Esophagus squamous epithelium (tissue), 5 donors: ENCODE measurements around the gene PTPRT. TPM values are rescaled to one million over a fixed set of nuclear protein-coding genes. Genes with fewer than 3 reads are reported as not detected.

Experiments used
- DNase-seq: peaks from one replicate; lab custom pipeline; 2025; lab: John Stamatoyannopoulos, UW
- H3K27ac ChIP-seq, 4 donors: fragments of 200-600 bp; sonication (generic); one replicate each; pipeline ENCODE4 v1.5.1; 2016 to 2019; ENCODE audit warnings: mild to moderate bottlenecking in 1 of 4
- H3K27me3 ChIP-seq, 4 donors: fragments of 200-600 bp; sonication (generic); 1 replicate in 3 of 4; 2 replicates in 1 of 4; pipeline versions ENCODE4 v1.5.1 to v1.6.0; 2017 to 2021; ENCODE audit warnings: antibody characterized with exemption in 1 of 4
- H3K36me3 ChIP-seq, 3 donors: fragments of 200-600 bp; sonication (generic); one replicate each; pipeline ENCODE4 v1.5.1; 2016 to 2019
- H3K4me1 ChIP-seq, 3 donors: fragments of 200-600 bp; sonication (generic); one replicate each; pipeline ENCODE4 v1.5.1; 2017 to 2019
- H3K4me3 ChIP-seq, 4 donors: fragments of 200-600 bp; sonication (generic); 1 replicate in 3 of 4; 2 replicates in 1 of 4; pipeline ENCODE4 v1.5.1; 2016 to 2019; ENCODE audit warnings: mild to moderate bottlenecking in 2 of 4, moderate library complexity in 1 of 4
- H3K9me3 ChIP-seq, 3 donors: fragments of 200-600 bp; sonication (generic); one replicate each; pipeline ENCODE4 v1.5.1; 2016 to 2019
- CTCF ChIP-seq, 6 experiments: fragments of 450-650 bp in 4 of 6; fragments of 200-600 bp in 2 of 6; sonication (generic) in 2 of 6; IDR thresholded peaks; one replicate each; pipeline ENCODE4 v1.5.1; 2016 to 2019; ENCODE audit warnings: antibody characterized with exemption in 6 of 6, mild to moderate bottlenecking in 4 of 6, moderate library complexity in 4 of 6
- POLR2A ChIP-seq, 4 donors: fragments of 450-650 bp; IDR thresholded peaks; one replicate each; pipeline ENCODE4 v1.6.1; 2017; ENCODE audit warnings: antibody characterized with exemption in 4 of 4, mild to moderate bottlenecking in 4 of 4, moderate library complexity in 3 of 4
- WGBS, 2 donors: methylation state at CpG; one replicate each; pipeline ENCODE4 v1.1.5; 2018; 5-methylcytosine and 5-hydroxymethylcytosine counted together
- intact Hi-C: fragments of 100-400 bp; cut with DNase I; formaldehyde crosslinking; loops from one replicate; pipeline ENCODE4 v1.15.0; 2022
- total RNA-seq, 4 donors: library from RNA; depleted of rRNA; stranded (reverse); fragments of >200 nt; gene quantifications; one replicate each; pipeline ENCODE4 v1.1.0, GENCODE V29; 2016
- donor health status: DM: yes; HTN: yes; CAD: no.

Gene PTPRT
- total RNA-seq, 4 donors from 2014 or later, result under 0.01 to 0.06 TPM; not detected in 2

DNA sequence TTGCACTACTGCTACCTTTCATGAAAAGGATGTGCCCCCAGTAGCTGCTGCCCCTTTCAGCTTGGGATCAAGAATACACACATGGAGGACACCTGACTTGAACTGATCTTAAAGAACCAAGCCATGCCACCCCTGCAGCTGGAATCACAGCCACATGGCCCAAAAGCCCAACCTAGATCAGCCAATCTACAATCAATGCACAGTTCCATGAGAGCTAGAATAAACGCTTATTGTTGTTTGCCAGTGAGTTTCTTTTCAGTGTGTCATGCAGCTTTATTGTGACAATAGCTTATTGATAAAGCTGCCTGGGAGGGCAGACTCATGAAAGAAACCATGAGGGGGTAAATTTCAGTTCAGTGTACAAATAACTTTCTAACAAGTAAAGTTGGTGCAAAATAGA lies 397.7 kb downstream of the PTPRT start:
- no peak overlapping the region for H3K4me3 ChIP-seq
- no peak for TF ChIP-seq POLR2A (IDR thresholded peaks at IDR 0.05)
- no peak for TF ChIP-seq CTCF (IDR thresholded peaks at IDR 0.05)

GRCh38 chr20:42790111-42790510 lies 399.6 kb downstream of the PTPRT start:
- H3K27ac ChIP-seq, result no peak overlapping the region
- 15 to 23% methylated on average over 2 of the region's 2 CpGs for WGBS, 2 donors
- H3K4me1 ChIP-seq, result no peaks in the 10 kb centered on the region
- DNase-seq, result no peak
- H3K4me3 ChIP-seq, result no peak overlapping the region
- H3K36me3 ChIP-seq, result no peaks in the 10 kb centered on the region
- TF ChIP-seq CTCF (IDR thresholded peaks at IDR 0.05) (no peak), POLR2A (IDR thresholded peaks at IDR 0.05) (no peak)
- H3K9me3 ChIP-seq, result no peaks in the 10 kb centered on the region
- H3K27me3 ChIP-seq, result peaks cover 0 to 3% (median 0%) of the 10 kb centered on the region in 4 donors
- intact Hi-C loops, result no loop called here

More for the DNA sequence above, 397.7 kb downstream of the PTPRT start:
- H3K4me1 ChIP-seq, result no peaks in the 10 kb centered on the region
- H3K27ac ChIP-seq, result no peak overlapping the region
- H3K36me3 ChIP-seq, result no peaks in the 10 kb centered on the region
- WGBS, 2 donors, result 60 to 86% methylated on average over 1 of the region's 1 CpG
- H3K9me3 ChIP-seq, result no peaks in the 10 kb centered on the region
- intact Hi-C loops, result no loop called here
- no peak for DNase-seq
- peaks cover 0 to 3% (median 0%) of the 10 kb centered on the region in 4 donors for H3K27me3 ChIP-seq

DNA sequence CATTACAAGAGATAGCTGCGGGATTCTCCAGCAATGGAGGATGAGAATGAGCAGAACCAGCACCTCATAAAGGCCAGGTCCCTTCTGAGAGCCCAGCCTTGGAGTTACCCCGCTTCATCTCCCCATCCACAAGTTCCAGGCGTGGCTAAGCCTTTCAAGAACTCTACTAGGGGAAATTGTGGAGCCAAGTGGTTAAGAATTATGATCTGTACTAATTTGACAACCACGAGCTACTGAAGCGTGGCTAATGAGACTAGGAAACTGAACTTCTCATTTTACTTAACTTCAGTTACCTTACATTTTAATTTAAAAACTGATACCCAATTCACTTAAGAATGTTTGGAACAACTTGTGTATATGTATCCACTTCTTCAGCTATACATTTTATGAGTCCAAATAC lies 401.0 kb downstream of the PTPRT start:
- no peak overlapping the region for H3K4me3 ChIP-seq
- no peak overlapping the region for H3K27ac ChIP-seq
- intact Hi-C loops, result no loop called here
- H3K9me3 ChIP-seq, result no peaks in the 10 kb centered on the region
- WGBS, 2 donors, result 44 to 56% methylated on average over 4 to 5 of the region's 5 CpGs
- no peak for DNase-seq
- peaks cover 0 to 3% (median 0%) of the 10 kb centered on the region in 4 donors for H3K27me3 ChIP-seq
- H3K36me3 ChIP-seq, result no peaks in the 10 kb centered on the region
- no peak for TF ChIP-seq CTCF (IDR thresholded peaks at IDR 0.05)
- no peak for TF ChIP-seq POLR2A (IDR thresholded peaks at IDR 0.05)
- no peaks in the 10 kb centered on the region for H3K4me1 ChIP-seq

DNA sequence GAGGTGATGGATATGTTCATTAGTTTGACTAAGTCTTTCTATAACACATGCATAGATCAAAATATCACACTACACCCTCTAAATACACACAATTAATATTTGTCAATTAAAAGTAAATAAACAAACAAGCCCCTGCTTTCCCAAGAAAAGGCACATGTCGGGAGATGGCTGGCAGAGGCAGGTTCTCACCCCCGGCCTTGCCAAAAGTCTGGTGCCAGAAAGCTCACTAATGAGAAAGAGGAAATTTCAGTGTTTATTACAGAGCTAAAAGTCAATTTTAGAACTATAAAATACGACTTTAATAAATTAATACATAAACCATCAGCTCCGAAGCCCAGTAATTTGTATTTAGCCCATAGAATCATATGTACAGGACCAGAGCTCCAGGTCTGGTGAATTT lies 404.7 kb downstream of the PTPRT start:
- Histone ChIP-seq H3K4me3 (no peak overlapping the region), H3K36me3 (no peaks in the 10 kb centered on the region), H3K27ac (no peak overlapping the region), H3K9me3 (no peaks in the 10 kb centered on the region), H3K4me1 (no peaks in the 10 kb centered on the region), H3K27me3 (no peaks in the 10 kb centered on the region)
- intact Hi-C loops, result no loop called here
- WGBS, 2 donors, result 56 to 63% methylated on average over 4 of the region's 4 CpGs
- no peak for DNase-seq
- TF ChIP-seq POLR2A (IDR thresholded peaks at IDR 0.05) (no peak), CTCF (IDR thresholded peaks at IDR 0.05) (no peak)

- WGBS, 2 donors, result 33 to 53% methylated on average over 1 of the region's 1 CpG
- intact Hi-C loops, result no loop called here
- H3K27ac ChIP-seq, result no peak overlapping the region
- no peak for DNase-seq
- TF ChIP-seq POLR2A (IDR thresholded peaks at IDR 0.05), result no peak
- no peak for TF ChIP-seq CTCF (IDR thresholded peaks at IDR 0.05)
- no peak overlapping the region for H3K4me3 ChIP-seq
- no peaks in the 10 kb centered on the region for H3K27me3 ChIP-seq
- no peaks in the 10 kb centered on the region for H3K9me3 ChIP-seq
- no peaks in the 10 kb centered on the region for H3K36me3 ChIP-seq
- no peaks in the 10 kb centered on the region for H3K4me1 ChIP-seq
These were observed 410.5 kb downstream of the PTPRT start for GRCh38 chr20:42779216-42779615.
